SJCRH30 (cell line): ENCODE results near the gene SELPLG. TPM values are rescaled to one million over a fixed set of nuclear protein-coding genes. Genes with fewer than 3 reads are reported as not detected.
"Not testable (repeated sequence)": the region's sequence is repeated elsewhere in the genome, so short reads cannot be mapped to it uniquely, and the experiment has no call there.

ENCODE experiments used
- DNase-seq, 2 experiments: peaks; one replicate each; pipeline ENCODE4 v3.0.0-alpha.2; 2015 to 2020
- H3K27ac ChIP-seq: fragments of 250-450 bp; sonication (Bioruptor Pico); 2 replicates; pipeline ENCODE4 v1.5.1; 2020; ENCODE audit warnings: mild to moderate bottlenecking, moderate library complexity
- H3K27me3 ChIP-seq: fragments of 250-450 bp; sonication (Bioruptor Pico); 2 replicates; pipeline ENCODE4 v1.5.1; 2020; ENCODE audit warnings: mild to moderate bottlenecking, moderate library complexity
- H3K36me3 ChIP-seq: fragments of 250-450 bp; sonication (Bioruptor Pico); 2 replicates; pipeline ENCODE4 v1.5.1; 2020; ENCODE audit warnings: mild to moderate bottlenecking, moderate library complexity
- H3K4me1 ChIP-seq: fragments of 250-450 bp; sonication (Bioruptor Pico); 2 replicates; pipeline ENCODE4 v1.5.1; 2020; ENCODE audit warnings: mild to moderate bottlenecking, moderate library complexity
- H3K4me3 ChIP-seq: fragments of 250-450 bp; sonication (Bioruptor Pico); 2 replicates; pipeline ENCODE4 v1.5.1; 2020; ENCODE audit warnings: mild to moderate bottlenecking, moderate library complexity
- H3K9me3 ChIP-seq: fragments of 250-450 bp; sonication (Bioruptor Pico); replicated peaks from 2 replicates; pipeline ENCODE4 v1.5.1; 2020; ENCODE audit warnings: mild to moderate bottlenecking, moderate library complexity
- total RNA-seq: library from RNA; depleted of rRNA; stranded (reverse); fragments of >200 nt; shearing (Covaris generic); gene quantifications from 2 replicates; pipeline ENCODE4 v1.2.3, GENCODE V29; 2014; rRNA removed

Gene SELPLG
- total RNA-seq, 1 experiment from 2014 or later = 0.32 TPM

- H3K4me1 ChIP-seq = peaks cover 25% of the 10 kb centered on the region
- H3K4me3 ChIP-seq = no peak overlapping the region
- H3K27ac ChIP-seq = no peak overlapping the region
- no peaks in the 10 kb centered on the region for H3K27me3 ChIP-seq
- H3K9me3 ChIP-seq = no peaks in the 10 kb centered on the region
- no peak for DNase-seq
- H3K36me3 ChIP-seq = no peaks in the 10 kb centered on the region
These were observed 55.4 kb downstream of the SELPLG start for GRCh38 chr12:108578264-108578663.

GRCh38 chr12:108577458-108577857 lies 56.2 kb downstream of the SELPLG start:
- DNase-seq = no peak
- Histone ChIP-seq H3K27ac (no peak overlapping the region), H3K27me3 (no peaks in the 10 kb centered on the region), H3K4me3 (no peak overlapping the region), H3K4me1 (peaks cover 17% of the 10 kb centered on the region), H3K36me3 (no peaks in the 10 kb centered on the region), H3K9me3 (no peaks in the 10 kb centered on the region)

DNA sequence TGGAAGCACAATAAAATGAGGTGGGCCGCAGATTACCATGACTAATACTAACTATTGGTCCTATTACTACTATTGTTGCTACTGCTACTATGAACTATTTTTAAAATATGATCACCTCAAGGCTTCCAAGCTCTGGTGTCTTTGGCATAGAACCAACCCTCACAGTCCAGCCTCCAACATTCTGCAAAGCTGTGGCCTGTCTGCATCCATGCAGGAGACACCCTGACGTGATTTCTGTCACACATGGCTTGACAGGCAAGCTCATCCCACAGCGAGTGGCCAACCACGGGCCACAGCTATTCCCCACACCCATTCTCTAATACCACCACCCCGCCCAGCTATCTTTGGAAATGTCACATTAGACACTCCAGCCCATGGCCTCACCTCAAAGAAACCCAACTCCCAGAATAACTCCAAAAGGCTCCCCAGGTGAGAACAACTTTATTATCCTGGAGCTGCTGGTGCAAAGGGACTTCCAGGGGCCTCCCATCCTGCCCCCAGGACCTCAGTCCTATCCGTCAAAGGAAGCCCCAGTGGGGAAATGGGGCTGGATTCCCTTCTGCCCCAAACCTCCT lies 56.9 kb downstream of the SELPLG start:
- no peak for DNase-seq
- H3K4me1 ChIP-seq = peaks cover 11% of the 10 kb centered on the region; the same call in 1 of the 2 replicates
- H3K36me3 ChIP-seq = no peaks in the 10 kb centered on the region
- H3K4me3 ChIP-seq = no peak overlapping the region
- H3K27me3 ChIP-seq = no peaks in the 10 kb centered on the region
- no peak overlapping the region for H3K27ac ChIP-seq
- H3K9me3 ChIP-seq = no peaks in the 10 kb centered on the region

DNA sequence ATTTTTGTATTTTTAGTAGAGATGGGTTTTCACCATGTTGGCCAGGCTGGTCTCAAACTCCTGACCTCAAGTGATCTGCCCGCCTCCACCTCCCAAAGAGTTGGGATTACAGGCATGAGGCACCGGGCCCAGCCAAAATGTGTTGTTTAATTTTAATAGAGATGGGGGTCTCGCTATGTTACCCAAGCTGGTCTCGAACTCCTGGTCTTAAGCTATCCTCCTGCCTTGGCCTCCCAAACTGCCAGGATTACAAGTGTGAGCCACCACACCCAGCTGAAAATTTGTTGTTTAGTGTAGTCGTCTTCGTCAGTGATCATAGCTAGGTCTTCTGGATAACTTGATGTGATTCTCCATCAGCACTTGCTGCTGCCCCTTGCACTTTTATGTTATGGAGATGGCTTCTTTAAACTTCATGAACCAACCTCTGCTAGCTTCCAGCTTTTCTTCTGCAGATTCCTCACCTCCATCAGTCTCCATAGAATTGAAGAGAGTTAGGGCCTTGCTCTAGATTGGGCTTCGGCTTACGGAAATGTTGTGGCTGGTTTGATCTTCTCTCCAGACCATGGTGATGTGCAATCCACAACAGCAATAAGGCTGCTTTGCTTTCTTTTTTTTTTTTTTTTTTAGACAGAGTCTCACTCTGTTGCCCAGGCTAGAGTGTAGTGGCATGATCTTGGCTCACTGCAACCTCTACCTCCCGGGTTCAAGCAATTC lies 58.3 kb downstream of the SELPLG start:
- H3K9me3 ChIP-seq = no peaks in the 10 kb centered on the region
- H3K27me3 ChIP-seq = no peaks in the 10 kb centered on the region
- H3K4me3 ChIP-seq = no peak overlapping the region
- H3K4me1 ChIP-seq = peaks cover 22% of the 10 kb centered on the region
- DNase-seq = no peak
- H3K27ac ChIP-seq = no peak overlapping the region
- no peaks in the 10 kb centered on the region for H3K36me3 ChIP-seq

DNA sequence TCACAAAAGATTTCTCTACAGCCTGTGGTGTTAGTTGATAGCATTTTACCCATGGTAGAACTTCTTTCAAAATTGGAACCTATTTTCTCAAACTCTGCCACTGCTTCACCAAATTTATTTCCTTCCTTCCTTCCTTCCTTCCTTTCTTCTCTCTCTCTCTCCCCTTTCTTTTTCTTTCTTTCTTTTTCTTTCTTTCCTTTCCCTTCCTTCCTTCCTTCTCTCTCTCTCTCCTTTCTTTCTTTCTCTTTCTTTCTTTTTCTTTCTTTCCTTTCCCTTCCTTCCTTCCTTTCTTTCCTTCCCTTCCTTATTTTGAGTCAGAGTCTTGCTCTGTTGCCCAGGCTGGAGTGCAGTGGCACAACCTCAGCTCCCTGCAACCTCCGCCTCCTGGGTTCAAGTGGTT lies 59.4 kb downstream of the SELPLG start:
- H3K27me3 ChIP-seq, H3K36me3 ChIP-seq, H3K27ac ChIP-seq, DNase-seq, H3K4me3 ChIP-seq, H3K9me3 ChIP-seq: not testable (repeated sequence)
- peaks cover 33% of the 10 kb centered on the region for H3K4me1 ChIP-seq

- no peak for DNase-seq
- no peaks in the 10 kb centered on the region for H3K27me3 ChIP-seq
- H3K9me3 ChIP-seq = no peaks in the 10 kb centered on the region
- no peak overlapping the region for H3K27ac ChIP-seq
- H3K36me3 ChIP-seq = no peaks in the 10 kb centered on the region
- no peak overlapping the region for H3K4me3 ChIP-seq
- H3K4me1 ChIP-seq = peaks cover 42% of the 10 kb centered on the region
These were observed 60.4 kb downstream of the SELPLG start for GRCh38 chr12:108573317-108573716.

DNA sequence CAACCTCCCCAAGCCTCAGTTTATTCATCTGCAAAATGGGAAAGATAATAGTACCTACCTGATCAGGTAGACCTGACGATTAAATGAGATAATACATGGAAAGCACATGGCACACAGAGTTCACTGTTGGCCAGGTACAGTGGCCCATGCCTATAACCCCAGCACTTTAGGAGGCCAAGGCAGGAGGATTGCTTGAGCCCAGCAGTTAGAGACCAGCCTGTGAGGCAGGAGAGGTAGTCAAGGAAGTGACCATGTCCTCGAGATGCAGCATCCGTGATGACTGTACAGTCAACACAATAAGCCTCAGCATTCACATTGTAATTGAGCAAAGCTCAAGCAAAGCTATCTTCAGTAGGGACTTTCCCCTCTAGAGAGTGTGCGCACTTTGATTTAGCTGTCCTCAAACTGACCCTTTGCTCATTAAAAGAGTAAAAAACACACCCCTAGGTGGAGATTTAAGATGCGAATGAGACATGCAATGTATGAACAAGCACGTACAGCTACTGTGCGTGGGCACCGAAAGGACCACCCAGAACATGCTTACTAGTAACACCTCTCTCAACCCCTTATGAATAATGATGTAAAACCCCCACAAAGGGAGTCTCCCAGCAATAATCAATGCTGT lies 61.4 kb downstream of the SELPLG start:
- Histone ChIP-seq H3K36me3 (peaks cover 4% of the 10 kb centered on the region; the same call in 1 of the 2 replicates), H3K4me3 (no peak overlapping the region), H3K27me3 (no peaks in the 10 kb centered on the region), H3K9me3 (no peaks in the 10 kb centered on the region), H3K27ac (no peak overlapping the region), H3K4me1 (peaks cover 53% of the 10 kb centered on the region)
- DNase-seq = no peak

Other genes starting within 250 kb of the SELPLG start
- 2.4 and 2.9 TPM in 2 replicates for gene FICD, start 118.6 kb downstream of the SELPLG start, total RNA-seq
- 101 and 104 TPM in 2 replicates for gene SART3, start 72.7 kb downstream of the SELPLG start, total RNA-seq
- 65.0 and 70.1 TPM in 2 replicates for gene ISCU, start 71.3 kb downstream of the SELPLG start, total RNA-seq
- 19.1 TPM in 2 replicates for gene TMEM119, start 35.8 kb downstream of the SELPLG start, total RNA-seq
- 95.7 and 113 TPM in 2 replicates for gene CORO1C, start 97.6 kb upstream of the SELPLG start, total RNA-seq
- 12.1 and 12.3 TPM in 2 replicates for gene SSH1, start 223.7 kb upstream of the SELPLG start, total RNA-seq
- not detected in 2 replicates for gene DAO, start 246.2 kb upstream of the SELPLG start, total RNA-seq